Heart left ventricle (tissue), 16 donors: ENCODE results near the gene TRUB1. TPM values are rescaled to one million over a fixed set of nuclear protein-coding genes. Genes with fewer than 3 reads are reported as not detected.

Experiments used
- ATAC-seq, 4 donors: fragments of 200-7000 bp; cut with Tn5 transposase; one replicate each; pipeline ENCODE4 v1.9.1; 2020 to 2022; ENCODE audit warnings: moderate library complexity in 4 of 4, mild to moderate bottlenecking in 3 of 4, moderate number of reproducible peaks in 1 of 4
- DNase-seq, 5 donors: peaks; one replicate each; pipeline ENCODE4 v3.0.0-alpha.2; 2020
- H3K27ac ChIP-seq, 12 donors: fragments of 200-600 bp; sonication (generic) in 4 of 12; one replicate each; pipeline versions ENCODE4 v1.5.0 to v1.8.0; 2016 to 2022; ENCODE audit warnings: mild to moderate bottlenecking in 2 of 12
- H3K27me3 ChIP-seq, 9 donors: fragments of 200-600 bp; sonication (generic) in 2 of 9; one replicate each; pipeline versions ENCODE4 v1.5.1 to v1.8.0; 2016 to 2022; ENCODE audit warnings: mild to moderate bottlenecking in 3 of 9
- H3K36me3 ChIP-seq, 9 donors: fragments of 200-600 bp; sonication (generic) in 2 of 9; one replicate each; pipeline versions ENCODE4 v1.5.0 to v1.8.0; 2018 to 2022; ENCODE audit warnings: mild to moderate bottlenecking in 2 of 9
- H3K4me1 ChIP-seq, 12 donors: fragments of 200-600 bp; sonication (generic) in 4 of 12; one replicate each; pipeline versions ENCODE4 v1.5.0 to v1.8.0; 2016 to 2022; ENCODE audit warnings: mild to moderate bottlenecking in 3 of 12
- H3K4me3 ChIP-seq, 12 donors: fragments of 200-600 bp; sonication (generic) in 4 of 12; one replicate each; pipeline versions ENCODE4 v1.5.0 to v1.8.0; 2017 to 2022; ENCODE audit warnings: mild to moderate bottlenecking in 9 of 12, moderate library complexity in 4 of 12
- H3K9me3 ChIP-seq, 12 donors: fragments of 200-600 bp; sonication (generic) in 4 of 12; one replicate each; pipeline versions ENCODE4 v1.5.0 to v1.8.0; 2016 to 2022; ENCODE audit warnings: mild to moderate bottlenecking in 1 of 12
- CTCF ChIP-seq, 12 donors: fragments of 200-600 bp; sonication (generic) in 4 of 12; IDR thresholded peaks; one replicate each; pipeline versions ENCODE4 v1.5.0 to v1.8.0; 2018 to 2022; ENCODE audit warnings: antibody characterized with exemption in 12 of 12, mild to moderate bottlenecking in 5 of 12
- POLR2A ChIP-seq, 2 donors: fragments of 450-650 bp; IDR thresholded peaks; one replicate each; pipeline ENCODE4 v1.6.1; 2017; ENCODE audit warnings: antibody characterized with exemption in 2 of 2, mild to moderate bottlenecking in 2 of 2, moderate library complexity in 2 of 2
- WGBS, 4 donors: extraction: QIAGEN DNeasy Blood & Tissue Kit in 2 of 4; methylation state at CpG; one replicate each; pipeline versions ENCODE4 v1.1.5 to v1.1.7; 2013 to 2018; 5-methylcytosine and 5-hydroxymethylcytosine counted together
- intact Hi-C, 10 donors: fragments of 100-400 bp; cut with DNase I; formaldehyde crosslinking; loops; one replicate each; pipeline versions ENCODE4 v1.11.1 to v1.14.2; 2022
- polyA plus RNA-seq, 2 donors: library from polyadenylated mRNA; stranded (reverse); fragments of 200-250 nt; gene quantifications; one replicate each; pipeline ENCODE4 v1.2.3, GENCODE V29; 2013
- total RNA-seq, 9 donors: library from RNA; depleted of rRNA in 2 of 9; stranded (reverse); fragments of >200 nt in 2 of 9; fragmentation: NEBNext Ultra II Directional in 3 of 9; extraction: Animal tissue kit (Norgen Biotek cat#: 25700) in 3 of 9; gene quantifications; one replicate each; pipeline versions ENCODE4 v1.1.0 to v1.2.4, GENCODE V29; 2016 to 2023
- donor health status: ischemic (EF 13 %, LVEDD 7.1; RV severe dilation, severe dysfunction).
- donor health status: healthy with polysubstance abuse.
- donor health status: DM: no; HTN: yes; CAD: no.
- donor health status: DM: no; HTN: no; CAD: no.
- donor health status: ischemic (EF 25% LVEDD 6.9; RV normal size, moderate dysfunction).
- donor health status: ischemic (EF 25% LVEDD 5.7; RV mildly dilated, moderate dysfunction).
- donor health status: healthy.
- donor health status: DM: yes; HTN: yes; CAD: no.
- donor health status: ischemic (EF 35%, LVEDD 5.7; RV mildly dilated, moderate dysfunction).
- donor health status: nonischemic (EF 11% LVEDD 7.7; RV severe dilation, severe dysfunction).
- donor health status: DM: yes; HTN: yes; CAD: no.
- donor health status: PGD.
- donor health status: ischemic (EF 29% LVEDD 5.4; RV normal size, mild dysfunction).
- donor health status: nonischemic (EF 23%, LVEDD 6.1; RV moderate dilation, normal function).

TRUB1 gene
- total and polyA plus RNA-seq, 11 donors: 4.9 to 31.7 (median 16.1) TPM

GRCh38 chr10:115022733-115023132 is 84.7 kb downstream of the TRUB1 start:
- Histone ChIP-seq H3K9me3 (no peaks in the 10 kb centered on the region), H3K4me1 (no peaks in the 10 kb centered on the region), H3K27me3 (no peaks in the 10 kb centered on the region), H3K4me3 (no peak overlapping the region), H3K27ac (no peak overlapping the region), H3K36me3 (no peaks in the 10 kb centered on the region)
- TF ChIP-seq POLR2A (IDR thresholded peaks at IDR 0.05): no peak
- TF ChIP-seq CTCF (IDR thresholded peaks at IDR 0.05): no peak
- intact Hi-C loops: no loop called here
- no peak for DNase-seq
- 78 to 82% (median 79%) methylated on average over 5 of the region's 5 CpGs for WGBS, 4 donors
- no peak for ATAC-seq

- H3K36me3 ChIP-seq: no peaks in the 10 kb centered on the region
- no peak overlapping the region for H3K4me3 ChIP-seq
- no peak overlapping the region for H3K27ac ChIP-seq
- DNase-seq: no peak
- ATAC-seq: no peak
- no peak for TF ChIP-seq CTCF (IDR thresholded peaks at IDR 0.05)
- TF ChIP-seq POLR2A (IDR thresholded peaks at IDR 0.05): no peak
- 87 to 92% (median 91%) methylated on average over 8 of the region's 8 CpGs for WGBS, 4 donors
- intact Hi-C loops: no loop called here
- H3K9me3 ChIP-seq: no peaks in the 10 kb centered on the region
- no peaks in the 10 kb centered on the region for H3K4me1 ChIP-seq
- no peaks in the 10 kb centered on the region for H3K27me3 ChIP-seq
These were observed 85.7 kb downstream of the TRUB1 start for GRCh38 chr10:115023715-115024114.

GRCh38 chr10:115024371-115024770 is 86.4 kb downstream of the TRUB1 start:
- H3K36me3 ChIP-seq: no peaks in the 10 kb centered on the region
- no peaks in the 10 kb centered on the region for H3K4me1 ChIP-seq
- no peak for ATAC-seq
- no peak for DNase-seq
- no peaks in the 10 kb centered on the region for H3K9me3 ChIP-seq
- H3K27ac ChIP-seq: no peak overlapping the region
- no peak overlapping the region for H3K4me3 ChIP-seq
- no peak for TF ChIP-seq POLR2A (IDR thresholded peaks at IDR 0.05)
- no peak for TF ChIP-seq CTCF (IDR thresholded peaks at IDR 0.05)
- intact Hi-C loops: no loop called here
- 86 to 88% (median 87%) methylated on average over 9 of the region's 9 CpGs for whole genome bisulfite sequencing, 4 donors
- no peaks in the 10 kb centered on the region for H3K27me3 ChIP-seq

- Histone ChIP-seq H3K27me3 (no peaks in the 10 kb centered on the region), H3K4me3 (no peak overlapping the region), H3K27ac (no peak overlapping the region), H3K36me3 (no peaks in the 10 kb centered on the region), H3K4me1 (no peaks in the 10 kb centered on the region), H3K9me3 (no peaks in the 10 kb centered on the region)
- WGBS, 4 donors: 65 to 71% (median 67%) methylated on average over 13 of the region's 13 CpGs
- ATAC-seq (no peak), DNase-seq (no peak)
- TF ChIP-seq CTCF (IDR thresholded peaks at IDR 0.05) (no peak), POLR2A (IDR thresholded peaks at IDR 0.05) (no peak)
- intact Hi-C loops: no loop called here
These were observed 88.2 kb downstream of the TRUB1 start for GRCh38 chr10:115026056-115026745.
